IMR-90 (cell line): ENCODE data around the gene RNF144A. TPM values are rescaled to one million over a fixed set of nuclear protein-coding genes. Genes with fewer than 3 reads are reported as not detected.

Experiments
- ATAC-seq: fragments of 200-7000 bp; cut with Tn5 transposase; 2 replicates; pipeline ENCODE4 v1.9.1; 2020; ENCODE audit warnings: low read depth, mild to moderate bottlenecking, moderate library complexity
- BruUV-seq: library from RNA; stranded (reverse); fragments of 400-500 nt; replicated peaks from 2 replicates; lab custom pipeline; 2021; lab: Mats Ljungman, UMichigan
- CTCF ChIA-PET: fragments of 300-600 bp; formaldehyde crosslinking; extraction: SDS; loops from one replicate; lab custom pipeline; 2021; ENCODE audit warnings: antibody characterized with exemption; lab: Yijun Ruan, JAX
- POLR2A ChIA-PET: fragments of 300-600 bp; sonication (Branson Sonifier 250); formaldehyde crosslinking; loops from one replicate; lab custom pipeline; 2022; ENCODE audit warnings: antibody characterized with exemption; ENCODE audit not compliant: unreplicated experiment; lab: Charles Lee
- DNase-seq: peaks from one replicate; pipeline ENCODE4 v3.0.0; 2013
- H2AFZ ChIP-seq: replicated peaks from 2 replicates; pipeline ENCODE3; 2013; ENCODE audit warnings: low read length, mild to moderate bottlenecking; ENCODE audit not compliant: poor library complexity
- H2AK5ac ChIP-seq: 2 replicates; pipeline ENCODE4 v1.6.1; 2013; ENCODE audit warnings: low read depth, low read length, inconsistent platforms
- H2AK9ac ChIP-seq: replicated peaks from 2 replicates; pipeline ENCODE3; 2013; ENCODE audit warnings: mild to moderate bottlenecking, low read depth, low read length, moderate library complexity; ENCODE audit not compliant: poor library complexity
- H2BK120ac ChIP-seq: 2 replicates; pipeline ENCODE4 v1.6.1; 2013; ENCODE audit warnings: low read depth, low read length, inconsistent platforms
- H2BK15ac ChIP-seq: 3 replicates; pipeline ENCODE4 v1.6.1; 2013; ENCODE audit warnings: low read depth, low read length, inconsistent platforms
- H2BK20ac ChIP-seq: 2 replicates; pipeline ENCODE4 v1.6.1; 2013; ENCODE audit warnings: low read depth, mild to moderate bottlenecking, inconsistent platforms, low read length, moderate library complexity
- H2BK5ac ChIP-seq: 2 replicates; pipeline ENCODE4 v1.6.1; 2013; ENCODE audit warnings: mild to moderate bottlenecking, low read depth, low read length, inconsistent platforms; ENCODE audit not compliant: poor library complexity, severe bottlenecking
- H3K14ac ChIP-seq: replicated peaks from 2 replicates; pipeline ENCODE4 v1.6.1; 2013; ENCODE audit warnings: low read depth, low read length, inconsistent platforms
- H3K18ac ChIP-seq: 2 replicates; pipeline ENCODE4 v1.6.1; 2013; ENCODE audit warnings: low read depth, low read length, control low read depth
- H3K23ac ChIP-seq: 2 replicates; pipeline ENCODE4 v1.6.1; 2013; ENCODE audit warnings: low read depth, low read length, inconsistent platforms
- H3K27ac ChIP-seq: 2 replicates; pipeline ENCODE4 v1.5.1; 2013; ENCODE audit warnings: mild to moderate bottlenecking, control low read depth, low read length; ENCODE audit not compliant: insufficient read depth
- H3K27me3 ChIP-seq: 2 replicates; pipeline ENCODE4 v1.6.1; 2013; ENCODE audit warnings: low read length; ENCODE audit not compliant: control insufficient read depth, insufficient read depth
- H3K36me3 ChIP-seq: 2 replicates; pipeline ENCODE4 v1.6.1; 2013; ENCODE audit warnings: low read length, mixed read lengths; ENCODE audit not compliant: control insufficient read depth, insufficient read depth
- H3K4ac ChIP-seq: 2 replicates; pipeline ENCODE4 v1.6.1; 2013; ENCODE audit warnings: low read depth, low read length, inconsistent platforms
- H3K4me1 ChIP-seq: 2 replicates; pipeline ENCODE4 v1.6.1; 2013; ENCODE audit warnings: low read length, mixed read lengths; ENCODE audit not compliant: control insufficient read depth, insufficient read depth
- H3K4me2 ChIP-seq: 2 replicates; pipeline ENCODE4 v1.6.1; 2013; ENCODE audit warnings: low read depth, mild to moderate bottlenecking, control low read depth, low read length, moderate library complexity
- H3K4me3 ChIP-seq: 2 replicates; pipeline ENCODE4 v1.5.1; 2013; ENCODE audit warnings: low read depth, mild to moderate bottlenecking, control low read depth, low read length, moderate library complexity; ENCODE audit not compliant: insufficient read depth
- H3K56ac ChIP-seq: 2 replicates; pipeline ENCODE4 v1.6.1; 2013; ENCODE audit warnings: low read length, inconsistent platforms; ENCODE audit not compliant: insufficient read depth; ENCODE audit errors: extremely low read depth
- H3K79me1 ChIP-seq, 2 experiments: 2 replicates each; pipeline ENCODE4 v1.6.1; 2013; ENCODE audit warnings: low read length in 2 of 2, inconsistent platforms in 1 of 2, low read depth in 1 of 2
- H3K9ac ChIP-seq: 2 replicates; pipeline ENCODE4 v1.6.1; 2013; ENCODE audit warnings: low read depth, low read length, control low read depth
- H3K9me1 ChIP-seq: 2 replicates; pipeline ENCODE4 v1.6.1; 2013; ENCODE audit warnings: low read length, inconsistent platforms; ENCODE audit not compliant: insufficient read depth
- H3K9me3 ChIP-seq: 2 replicates; pipeline ENCODE4 v1.6.1; 2013; ENCODE audit warnings: low read length; ENCODE audit not compliant: control insufficient read depth, insufficient read depth
- H4K20me1 ChIP-seq: 2 replicates; pipeline ENCODE4 v1.6.1; 2013; ENCODE audit warnings: low read length, inconsistent platforms; ENCODE audit not compliant: insufficient read depth
- H4K5ac ChIP-seq: 2 replicates; pipeline ENCODE4 v1.6.1; 2013; ENCODE audit warnings: mild to moderate bottlenecking, low read depth, low read length, control low read depth
- H4K8ac ChIP-seq, 2 experiments: 2 replicates each; pipeline ENCODE4 v1.6.1; 2013; ENCODE audit warnings: low read depth in 2 of 2, low read length in 2 of 2, control low read depth in 1 of 2, inconsistent platforms in 1 of 2
- H4K91ac ChIP-seq: 2 replicates; pipeline ENCODE4 v1.6.1; 2013; ENCODE audit warnings: low read depth, low read length, inconsistent platforms; ENCODE audit not compliant: insufficient read depth
- MXI1 ChIP-seq: IDR thresholded peaks from 2 replicates; pipeline ENCODE4 v1.6.1; 2012; ENCODE audit warnings: low read depth, mild to moderate bottlenecking, low read length, moderate library complexity, borderline replicate concordance
- POLR2A ChIP-seq: IDR thresholded peaks from 2 replicates; pipeline ENCODE4 v1.6.1; 2012; ENCODE audit warnings: mild to moderate bottlenecking, low read depth, low read length
- RCOR1 ChIP-seq: IDR thresholded peaks from 2 replicates; pipeline ENCODE4 v1.6.1; 2012; ENCODE audit warnings: mild to moderate bottlenecking, low read length, improper control_type of control experiment; ENCODE audit not compliant: insufficient replicate concordance
- SMC3 ChIP-seq: fragments of 150-350 bp; IDR thresholded peaks from 2 replicates; pipeline ENCODE4 v1.6.1; 2016; ENCODE audit warnings: low read depth, mild to moderate bottlenecking, antibody characterized with exemption, low read length, moderate library complexity
- WGBS, 2 experiments: methylation state at CpG; one replicate each; pipeline versions ENCODE4 v1.1.5 to v1.1.7; 2013; ENCODE audit warnings: missing lambda C conversion rate in 2 of 2; ENCODE audit not compliant: insufficient read length in 1 of 2; ENCODE audit errors: extremely low coverage in 2 of 2; 5-methylcytosine and 5-hydroxymethylcytosine counted together
- dilution Hi-C: fragments of 300-500 bp; cut with HindIII; formaldehyde crosslinking; loops from one replicate; pipeline ENCODE4 v1.14.3; 2018; ENCODE audit warnings: low sequenced_read_pairs; ENCODE audit not compliant: unreplicated experiment
- in situ Hi-C: fragments of 300-500 bp; cut with MboI; formaldehyde crosslinking; loops from 3 replicates; pipeline ENCODE4 v1.14.3; 2019; ENCODE audit warnings: low sequenced_read_pairs, inconsistent platforms, mixed read lengths
- intact Hi-C: fragments of 100-400 bp; cut with micrococcal nuclease; formaldehyde crosslinking; loops from 2 replicates; pipeline ENCODE4 v1.10.0; 2022
- polyA plus RNA-seq, 3 experiments: library from polyadenylated mRNA; depleted of rRNA; stranded (reverse); fragments of >200 nt; gene quantifications; 2 replicates each; pipeline ENCODE4 v1.2.3, GENCODE V29; 2012; ENCODE audit warnings: low replicate concordance in 1 of 3
- total RNA-seq: library from RNA; depleted of rRNA; stranded (reverse); fragments of >200 nt; gene quantifications from 2 replicates; pipeline ENCODE4 v1.2.3, GENCODE V29; 2012

Gene RNF144A
- total and polyA plus RNA-seq, 2 of the 4 experiments (the other 2 are of a cell fraction) = 0.18 to 0.26 TPM

DNA sequence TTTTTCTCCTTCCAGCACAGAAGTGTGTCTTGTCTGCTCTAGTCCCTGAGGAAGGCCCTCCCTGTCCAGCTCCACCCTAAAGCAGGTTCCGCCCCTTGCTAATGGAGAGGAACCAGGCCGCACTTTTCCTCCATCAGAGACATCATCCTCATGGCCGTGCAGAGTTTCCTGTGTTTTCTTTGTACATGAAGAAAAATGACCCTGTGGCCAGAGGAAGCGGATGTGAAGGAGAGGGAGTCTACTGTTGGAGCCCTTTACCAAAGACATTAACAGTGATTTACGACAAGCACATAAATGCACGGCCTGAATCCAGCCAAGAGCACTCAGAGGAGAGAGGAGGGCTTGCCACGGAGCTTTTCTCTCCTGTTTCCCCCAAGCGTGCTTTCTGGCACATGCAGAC is 109.5 kb downstream of the RNF144A start:
- dilution Hi-C loops = no loop called here

More for the DNA sequence above, 109.5 kb downstream of the RNF144A start:
- H3K4me2 ChIP-seq = no peak overlapping the region
- no peak overlapping the region for H2BK5ac ChIP-seq
- no peak overlapping the region for H3K14ac ChIP-seq
- no peaks in the 10 kb centered on the region for H4K20me1 ChIP-seq
- H3K27ac ChIP-seq = no peak overlapping the region
- H2AK5ac ChIP-seq = no peak overlapping the region
- no peaks in the 10 kb centered on the region for H3K9me1 ChIP-seq
- in situ Hi-C loops = no loop called here
- no peak overlapping the region for H3K23ac ChIP-seq
- H3K18ac ChIP-seq = no peak overlapping the region
- no peak for DNase-seq
- H3K9ac ChIP-seq = no peak overlapping the region
- ATAC-seq = no peak
- H4K91ac ChIP-seq = no peak overlapping the region
- H2AK9ac ChIP-seq = no peak overlapping the region
- H3K27me3 ChIP-seq = no peaks in the 10 kb centered on the region
- no peaks in the 10 kb centered on the region for H3K79me1 ChIP-seq
- H3K56ac ChIP-seq = no peak overlapping the region
- BruUV-seq = no TSS peak
- no peak overlapping the region for H2BK20ac ChIP-seq
- H3K4me3 ChIP-seq = no peak overlapping the region
- TF ChIP-seq SMC3 (no peak), MXI1 (no peak), RCOR1 (no peak), POLR2A (no peak)
- H3K4ac ChIP-seq = no peak overlapping the region
- H3K4me1 ChIP-seq = no peaks in the 10 kb centered on the region
- no peak overlapping the region for H4K8ac ChIP-seq
- H2AFZ ChIP-seq = no peak overlapping the region
- no peaks in the 10 kb centered on the region for H3K9me3 ChIP-seq
- WGBS, 2 experiments = no CpG with 5 or more reads among the region's 8 CpGs
- intact Hi-C loops = no loop called here
- ChIA-PET POLR2A (no interaction called here), CTCF (no interaction called here)
- no peak overlapping the region for H2BK120ac ChIP-seq
- H4K5ac ChIP-seq = no peak overlapping the region
- H3K36me3 ChIP-seq = no peaks in the 10 kb centered on the region
- no peak overlapping the region for H2BK15ac ChIP-seq
